ENCODE results near the gene OR4M1. TPM values are rescaled to one million over a fixed set of nuclear protein-coding genes. Genes with fewer than 3 reads are reported as not detected.
"Not testable (repeated sequence)": the region's sequence is repeated elsewhere in the genome, so short reads cannot be mapped to it uniquely, and the experiment has no call there.

Gene OR4M1, protein sequence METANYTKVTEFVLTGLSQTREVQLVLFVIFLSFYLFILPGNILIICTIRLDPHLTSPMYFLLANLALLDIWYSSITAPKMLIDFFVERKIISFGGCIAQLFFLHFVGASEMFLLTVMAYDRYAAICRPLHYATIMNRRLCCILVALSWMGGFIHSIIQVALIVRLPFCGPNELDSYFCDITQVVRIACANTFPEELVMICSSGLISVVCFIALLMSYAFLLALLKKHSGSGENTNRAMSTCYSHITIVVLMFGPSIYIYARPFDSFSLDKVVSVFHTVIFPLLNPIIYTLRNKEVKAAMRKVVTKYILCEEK
- not detected in 2 replicates for total RNA-seq

DNA sequence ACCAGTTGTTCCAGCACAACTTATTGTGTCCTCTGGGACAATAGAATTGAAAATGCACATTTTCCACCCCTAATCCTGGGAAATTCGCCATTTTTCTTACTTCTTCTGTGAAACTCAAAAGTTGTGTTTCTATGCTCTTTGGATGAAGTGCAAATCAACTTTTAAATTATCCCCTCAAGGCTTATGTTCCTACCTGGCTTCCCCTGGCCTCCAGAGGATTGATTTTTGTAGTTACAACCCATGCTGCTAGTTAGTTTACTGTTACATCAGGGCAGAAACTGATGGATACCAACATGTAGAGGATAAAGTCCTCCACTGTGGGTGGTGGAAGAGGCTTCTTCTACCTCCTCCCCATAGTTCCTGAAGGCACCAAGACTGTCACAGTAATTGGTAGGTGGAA is at the start of gene OR4M1:
Gene OR4M1 (plus strand): TSS at position 301 of the 400 bp plus-strand sequence. CDS start 6,819 bp downstream, outside the sequence.
- intact Hi-C loops (cut with micrococcal nuclease); H3K4me3 Mint-ChIP-seq; POLR2A ChIA-PET; H3K27ac Mint-ChIP-seq; H3K4me1 Mint-ChIP-seq; ATAC-seq (ENCODE audit: low read depth); H3K27me3 Mint-ChIP-seq; DNase-seq; H3K36me3 Mint-ChIP-seq (ENCODE audit: low read depth); CTCF ChIA-PET: not testable (repeated sequence)
- peaks cover 14% of the 10 kb centered on the region for H3K9me3 Mint-ChIP-seq

DNA sequence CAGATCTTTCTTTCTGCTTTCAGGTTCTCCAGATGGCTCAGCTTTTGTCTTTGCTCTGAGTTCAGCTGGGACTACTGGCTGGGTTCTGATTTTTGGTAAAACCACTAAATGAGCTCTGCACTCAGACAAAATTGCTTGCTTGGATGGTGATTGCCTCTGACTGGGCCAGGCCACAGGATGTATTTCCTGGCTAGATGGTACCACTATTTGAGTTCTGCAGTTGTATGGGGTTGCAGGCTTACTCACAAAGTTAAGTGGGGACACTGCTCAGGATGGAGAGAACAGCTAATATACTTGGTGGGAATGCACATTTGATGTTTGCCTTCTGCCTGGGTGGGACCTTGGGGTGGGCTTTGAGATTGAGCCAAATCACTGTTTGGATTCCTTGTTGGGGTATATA is 43.9 kb upstream of the OR4M1 start:
- Mint-ChIP-seq H3K4me1 (no peaks in the 10 kb centered on the region), H3K27me3 (no peaks in the 10 kb centered on the region), H3K27ac (no peak overlapping the region), H3K9me3 (peaks cover 10% of the 10 kb centered on the region), H3K4me3 (no peak overlapping the region), H3K36me3 (ENCODE audit: low read depth) (no peaks in the 10 kb centered on the region)
- CTCF ChIA-PET: no interaction called here
- DNase-seq (no peak), ATAC-seq (ENCODE audit: low read depth) (no peak)
- intact Hi-C loops (cut with micrococcal nuclease): no loop called here
- TF ChIP-seq, protein P1, sequence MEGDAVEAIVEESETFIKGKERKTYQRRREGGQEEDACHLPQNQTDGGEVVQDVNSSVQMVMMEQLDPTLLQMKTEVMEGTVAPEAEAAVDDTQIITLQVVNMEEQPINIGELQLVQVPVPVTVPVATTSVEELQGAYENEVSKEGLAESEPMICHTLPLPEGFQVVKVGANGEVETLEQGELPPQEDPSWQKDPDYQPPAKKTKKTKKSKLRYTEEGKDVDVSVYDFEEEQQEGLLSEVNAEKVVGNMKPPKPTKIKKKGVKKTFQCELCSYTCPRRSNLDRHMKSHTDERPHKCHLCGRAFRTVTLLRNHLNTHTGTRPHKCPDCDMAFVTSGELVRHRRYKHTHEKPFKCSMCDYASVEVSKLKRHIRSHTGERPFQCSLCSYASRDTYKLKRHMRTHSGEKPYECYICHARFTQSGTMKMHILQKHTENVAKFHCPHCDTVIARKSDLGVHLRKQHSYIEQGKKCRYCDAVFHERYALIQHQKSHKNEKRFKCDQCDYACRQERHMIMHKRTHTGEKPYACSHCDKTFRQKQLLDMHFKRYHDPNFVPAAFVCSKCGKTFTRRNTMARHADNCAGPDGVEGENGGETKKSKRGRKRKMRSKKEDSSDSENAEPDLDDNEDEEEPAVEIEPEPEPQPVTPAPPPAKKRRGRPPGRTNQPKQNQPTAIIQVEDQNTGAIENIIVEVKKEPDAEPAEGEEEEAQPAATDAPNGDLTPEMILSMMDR (IDR thresholded peaks at IDR 0.05): no peak
- POLR2A ChIA-PET: no interaction called here

DNA sequence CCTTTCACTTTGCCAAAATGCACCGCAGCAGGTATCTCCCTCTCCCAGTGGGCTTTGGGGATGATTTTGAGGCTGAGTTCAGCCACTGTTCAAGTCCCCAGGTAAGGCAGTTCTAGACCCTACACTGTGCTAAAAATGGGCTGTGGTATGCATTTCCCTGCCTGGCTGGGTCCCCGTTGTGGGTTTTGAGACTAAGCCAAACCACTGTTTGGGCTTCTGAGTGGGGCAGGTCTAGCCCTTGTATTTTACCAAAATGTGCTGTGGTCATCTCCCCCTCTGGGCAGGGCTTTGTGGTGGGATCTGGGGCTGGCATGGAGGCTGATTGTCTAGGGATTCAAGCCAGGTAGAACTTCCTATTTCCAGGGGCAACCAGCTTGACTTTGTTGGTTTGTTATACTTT is 43.5 kb upstream of the OR4M1 start:
- Mint-ChIP-seq H3K27me3 (no peaks in the 10 kb centered on the region), H3K36me3 (ENCODE audit: low read depth) (no peaks in the 10 kb centered on the region), H3K4me1 (no peaks in the 10 kb centered on the region), H3K27ac (no peak overlapping the region), H3K9me3 (peaks cover 10% of the 10 kb centered on the region), H3K4me3 (no peak overlapping the region)
- DNase-seq (no peak), ATAC-seq (ENCODE audit: low read depth) (no peak)
- intact Hi-C loops (cut with micrococcal nuclease): no loop called here
- ChIA-PET POLR2A (no interaction called here), CTCF (no interaction called here)
- TF ChIP-seq, protein P1 (IDR thresholded peaks at IDR 0.05): no peak

DNA sequence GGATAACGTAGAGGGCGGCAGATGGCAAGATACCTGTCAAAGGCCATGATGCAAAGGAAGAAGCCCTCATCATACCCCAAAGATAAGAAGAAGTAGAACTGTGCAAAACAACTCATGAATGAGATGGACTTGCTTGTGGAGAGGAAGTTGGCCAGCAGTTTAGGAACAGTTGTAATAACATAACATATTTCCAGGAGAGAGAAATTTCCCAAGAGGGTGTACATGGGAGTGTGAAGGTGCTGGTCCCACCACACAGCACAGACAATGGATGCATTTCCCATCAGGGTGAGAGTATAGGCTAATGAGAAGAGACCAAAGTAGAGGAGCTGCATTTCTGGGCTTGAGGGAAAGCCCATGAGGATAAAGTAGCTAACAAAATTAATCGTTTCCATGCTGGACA is 39.4 kb upstream of the OR4M1 start:
- H3K27ac Mint-ChIP-seq, POLR2A ChIA-PET: not testable (repeated sequence)

DNA sequence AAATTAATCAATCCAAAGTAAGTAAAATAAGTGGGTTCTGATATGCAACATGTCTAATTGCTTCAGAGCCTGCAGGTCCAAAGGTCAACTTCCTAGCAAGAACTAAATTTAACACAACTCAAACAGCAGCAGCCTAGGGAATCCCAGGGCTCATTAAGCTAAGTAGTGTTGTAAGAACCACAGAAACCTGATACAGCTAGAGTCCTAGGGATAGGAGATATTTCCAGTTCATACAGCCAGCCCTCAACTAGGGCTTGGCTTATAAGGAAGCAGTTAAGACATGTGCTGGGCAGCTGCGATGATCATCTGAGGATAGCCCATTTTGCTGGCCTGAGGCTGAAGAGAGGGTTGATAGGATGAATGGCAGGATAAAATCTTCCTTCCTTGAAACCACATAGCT is 30.0 kb upstream of the OR4M1 start, which contains the start of gene OR4Q3:
Gene OR4Q3 (plus strand): TSS at position 316 of the 400 bp plus-strand sequence.
- Mint-ChIP-seq H3K36me3 (ENCODE audit: low read depth) (no peaks in the 10 kb centered on the region), H3K27me3 (no peaks in the 10 kb centered on the region), H3K4me1 (no peaks in the 10 kb centered on the region), H3K9me3 (peaks cover 10% of the 10 kb centered on the region), H3K27ac (no peak within 1 kb of the TSS), H3K4me3 (no peak within 1 kb of the TSS)
- TF ChIP-seq, protein P1 (IDR thresholded peaks at IDR 0.05): no peak
- DNase-seq: no peak
- ChIA-PET CTCF (no interaction called here), POLR2A (no interaction called here)
- ATAC-seq (ENCODE audit: low read depth): no peak
- intact Hi-C loops (cut with micrococcal nuclease): no loop called here

More for the DNA sequence above, 39.4 kb upstream of the OR4M1 start:
- ATAC-seq (ENCODE audit: low read depth); DNase-seq; H3K4me1 Mint-ChIP-seq; H3K27me3 Mint-ChIP-seq; H3K9me3 Mint-ChIP-seq; CTCF ChIA-PET; H3K4me3 Mint-ChIP-seq; H3K36me3 Mint-ChIP-seq (ENCODE audit: low read depth); intact Hi-C loops (cut with micrococcal nuclease): not testable (repeated sequence)

DNA sequence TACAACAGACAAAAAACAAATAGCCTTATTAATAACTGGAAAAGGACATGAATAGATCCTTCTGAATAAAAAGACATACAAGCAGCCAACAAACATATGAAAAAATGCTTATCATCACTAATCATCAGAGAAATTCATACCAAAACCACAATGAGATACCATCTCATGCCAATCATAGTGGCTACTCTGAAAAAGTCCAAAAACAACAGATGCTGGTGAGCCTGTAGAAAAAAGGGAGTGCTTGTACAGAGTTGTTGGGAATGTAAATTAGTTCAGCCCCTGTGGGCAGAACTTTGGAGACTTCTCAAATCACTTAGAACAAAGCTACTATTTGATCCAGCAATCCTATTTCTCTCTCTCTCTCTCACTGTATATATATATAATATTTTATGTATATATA is 21.0 kb upstream of the OR4M1 start:
- H3K9me3 Mint-ChIP-seq; H3K27ac Mint-ChIP-seq; DNase-seq; H3K27me3 Mint-ChIP-seq; H3K4me3 Mint-ChIP-seq; CTCF ChIA-PET; POLR2A ChIA-PET; ATAC-seq (ENCODE audit: low read depth); H3K4me1 Mint-ChIP-seq; intact Hi-C loops (cut with micrococcal nuclease); H3K36me3 Mint-ChIP-seq (ENCODE audit: low read depth): not testable (repeated sequence)
